ENCODE results near the gene CACNA1A. TPM values are rescaled to one million over a fixed set of nuclear protein-coding genes. Genes with fewer than 3 reads are reported as not detected.

CACNA1A gene
- total RNA-seq, 1 donor from 2014 or later, result 1.5 TPM

GRCh38 chr19:13291913-13292312 lies 214.4 kb downstream of the CACNA1A start:
- no peaks in the 10 kb centered on the region for H3K36me3 Mint-ChIP-seq (ENCODE audit: low read depth)
- POLR2A ChIA-PET, result no interaction called here
- TF ChIP-seq CTCF (IDR thresholded peaks at IDR 0.05), result no peak

GRCh38 chr19:13290741-13291140 lies 215.5 kb downstream of the CACNA1A start:
- ChIA-PET POLR2A (no interaction called here), CTCF (no interaction called here)
- Mint-ChIP-seq H3K9me3 (no peaks in the 10 kb centered on the region), H3K27ac (no peak overlapping the region), H3K27me3 (peaks cover 6% of the 10 kb centered on the region), H3K4me1 (no peaks in the 10 kb centered on the region), H3K4me3 (no peak overlapping the region), H3K36me3 (ENCODE audit: low read depth) (no peaks in the 10 kb centered on the region)
- ATAC-seq (ENCODE audit: low read depth) (no peak), DNase-seq (no peak)
- intact Hi-C loops (cut with micrococcal nuclease), result no loop called here
- TF ChIP-seq CTCF (IDR thresholded peaks at IDR 0.05), result no peak

More at GRCh38 chr19:13291913-13292312, 214.4 kb downstream of the CACNA1A start:
- no peak for DNase-seq
- no peak overlapping the region for H3K4me3 Mint-ChIP-seq
- H3K9me3 Mint-ChIP-seq, result no peaks in the 10 kb centered on the region
- intact Hi-C loops (cut with micrococcal nuclease), result no loop called here
- H3K27ac Mint-ChIP-seq, result no peak overlapping the region
- no peaks in the 10 kb centered on the region for H3K4me1 Mint-ChIP-seq
- H3K27me3 Mint-ChIP-seq, result peaks cover 6% of the 10 kb centered on the region
- CTCF ChIA-PET, result no interaction called here
- ATAC-seq (ENCODE audit: low read depth), result no peak

- POLR2A ChIA-PET, result no interaction called here
- peaks cover 8% of the 10 kb centered on the region for H3K27me3 Mint-ChIP-seq
- TF ChIP-seq CTCF (IDR thresholded peaks at IDR 0.05), result no peak
- no peak overlapping the region for H3K4me3 Mint-ChIP-seq
- intact Hi-C loops (cut with micrococcal nuclease), result no loop called here
- no peaks in the 10 kb centered on the region for H3K9me3 Mint-ChIP-seq
- ATAC-seq (ENCODE audit: low read depth), result no peak
- H3K27ac Mint-ChIP-seq, result no peak overlapping the region
- CTCF ChIA-PET, result no interaction called here
- no peak for DNase-seq
- H3K36me3 Mint-ChIP-seq (ENCODE audit: low read depth), result no peaks in the 10 kb centered on the region
- H3K4me1 Mint-ChIP-seq, result no peaks in the 10 kb centered on the region
Measured at GRCh38 chr19:13289295-13289694, 217.0 kb downstream of the CACNA1A start.

GRCh38 chr19:13286195-13286985 lies 219.9 kb downstream of the CACNA1A start:
- no peak overlapping the region for H3K4me3 Mint-ChIP-seq
- CTCF ChIA-PET, result no interaction called here
- H3K36me3 Mint-ChIP-seq (ENCODE audit: low read depth), result no peaks in the 10 kb centered on the region
- H3K9me3 Mint-ChIP-seq, result no peaks in the 10 kb centered on the region
- H3K27ac Mint-ChIP-seq, result no peak overlapping the region
- no peak for TF ChIP-seq CTCF (IDR thresholded peaks at IDR 0.05)
- ATAC-seq (ENCODE audit: low read depth) (no peak), DNase-seq (no peak)
- peaks cover 12% of the 10 kb centered on the region for H3K27me3 Mint-ChIP-seq
- POLR2A ChIA-PET, result no interaction called here
- intact Hi-C loops (cut with micrococcal nuclease), result no loop called here
- no peaks in the 10 kb centered on the region for H3K4me1 Mint-ChIP-seq

- no peak overlapping the region for H3K27ac Mint-ChIP-seq
- ChIA-PET POLR2A (no interaction called here), CTCF (no interaction called here)
- no peaks in the 10 kb centered on the region for H3K36me3 Mint-ChIP-seq (ENCODE audit: low read depth)
- H3K4me3 Mint-ChIP-seq, result no peak overlapping the region
- H3K4me1 Mint-ChIP-seq, result no peaks in the 10 kb centered on the region
- TF ChIP-seq CTCF (IDR thresholded peaks at IDR 0.05), result no peak
- ATAC-seq (ENCODE audit: low read depth), result no peak
- no peaks in the 10 kb centered on the region for H3K9me3 Mint-ChIP-seq
- DNase-seq, result no peak
- peaks cover 15% of the 10 kb centered on the region for H3K27me3 Mint-ChIP-seq
- intact Hi-C loops (cut with micrococcal nuclease), result no loop called here
Measured at GRCh38 chr19:13284929-13285928, 221.1 kb downstream of the CACNA1A start.

All from activated B cell treated with CpG ODN at 0.5 μM for 24 hours (primary cell).